A673 (cell line): Measurements from ENCODE around the gene KCNQ1. TPM values are rescaled to one million over a fixed set of nuclear protein-coding genes. Genes with fewer than 3 reads are reported as not detected.

Experiments
- BruUV-seq: library from RNA; stranded (reverse); fragments of 400-500 nt; replicated peaks from 2 replicates; lab custom pipeline; 2021; lab: Mats Ljungman, UMichigan
- CTCF ChIA-PET: fragments of 300-600 bp; sonication (Branson Sonifier 250); formaldehyde crosslinking; loops from one replicate; lab custom pipeline; 2022; ENCODE audit warnings: antibody characterized with exemption; lab: Charles Lee
- POLR2A ChIA-PET: fragments of 300-600 bp; sonication (Branson Sonifier 250); formaldehyde crosslinking; loops from one replicate; lab custom pipeline; 2022; ENCODE audit warnings: antibody characterized with exemption; ENCODE audit not compliant: low non-redundant PET; lab: Charles Lee
- DNase-seq: peaks from one replicate; pipeline ENCODE4 v3.0.0-alpha.2; 2015; ENCODE audit warnings: low spot score
- H3K27ac ChIP-seq: fragments of 200-600 bp; sonication (generic); 2 replicates; pipeline ENCODE4 v1.5.1; 2016; ENCODE audit warnings: mixed run types, low read depth, mild to moderate bottlenecking, mixed read lengths, antibody characterized with exemption, low read length; ENCODE audit not compliant: poor library complexity, severe bottlenecking
- H3K27me3 ChIP-seq: fragments of 200-600 bp; sonication (generic); replicated peaks from 2 replicates; pipeline ENCODE4 v1.6.1; 2017; ENCODE audit warnings: mixed run types, low read depth, mild to moderate bottlenecking, mixed read lengths, antibody characterized with exemption, low read length; ENCODE audit not compliant: insufficient read depth, poor library complexity
- H3K36me3 ChIP-seq: fragments of 200-600 bp; sonication (generic); 2 replicates; pipeline ENCODE4 v1.6.1; 2016; ENCODE audit warnings: mixed run types, mild to moderate bottlenecking, mixed read lengths, antibody characterized with exemption, low read length; ENCODE audit not compliant: insufficient read depth, poor library complexity, severe bottlenecking
- H3K4me1 ChIP-seq: fragments of 200-600 bp; sonication (generic); 2 replicates; pipeline ENCODE4 v1.6.1; 2017; ENCODE audit warnings: mixed run types, mild to moderate bottlenecking, mixed read lengths, antibody characterized with exemption, low read length; ENCODE audit not compliant: insufficient read depth, poor library complexity, severe bottlenecking
- H3K4me3 ChIP-seq: fragments of 200-600 bp; sonication (generic); 2 replicates; pipeline ENCODE4 v1.5.1; 2016; ENCODE audit warnings: low read depth, mixed run types, mild to moderate bottlenecking, mixed read lengths, low read length; ENCODE audit not compliant: poor library complexity, severe bottlenecking
- H3K9me3 ChIP-seq: fragments of 200-600 bp; sonication (generic); 2 replicates; pipeline ENCODE4 v1.6.1; 2016; ENCODE audit warnings: mixed run types, low read depth, mild to moderate bottlenecking, mixed read lengths, antibody characterized with exemption, low read length; ENCODE audit not compliant: poor library complexity, severe bottlenecking
- CTCF ChIP-seq: fragments of 300-800, 200-600 bp; sonication (generic); conservative IDR thresholded peaks from 2 replicates; pipeline ENCODE4 v1.5.1; 2017; ENCODE audit warnings: low read depth, mild to moderate bottlenecking, antibody characterized with exemption, low read length, moderate library complexity, mixed read lengths
- EZH2 ChIP-seq: fragments of 200-600 bp; sonication (generic); IDR thresholded peaks from 2 replicates; pipeline ENCODE4 v1.6.1; 2017; ENCODE audit warnings: borderline replicate concordance, low read depth, mild to moderate bottlenecking, mixed read lengths, antibody characterized with exemption, low read length; ENCODE audit not compliant: poor library complexity, severe bottlenecking
- intact Hi-C: fragments of 100-400 bp; cut with micrococcal nuclease; formaldehyde crosslinking; loops from one replicate; pipeline ENCODE4 v1.10.0; 2022; ENCODE audit not compliant: unreplicated experiment
- total RNA-seq: library from RNA; stranded (reverse); gene quantifications from 2 replicates; pipeline ENCODE4 v1.2.3, GENCODE V29; 2021

Gene KCNQ1
- total RNA-seq, 1 experiment from 2014 or later: not detected

- TF ChIP-seq CTCF: no peak
- Histone ChIP-seq H3K27me3 (no peaks in the 10 kb centered on the region), H3K9me3 (no peaks in the 10 kb centered on the region), H3K4me1 (no peaks in the 10 kb centered on the region), H3K4me3 (no peak overlapping the region), H3K27ac (no peak overlapping the region), H3K36me3 (no peaks in the 10 kb centered on the region)
- ChIA-PET CTCF (no interaction called here), POLR2A (no interaction called here)
- no TSS peak for BruUV-seq
- no peak for DNase-seq
- intact Hi-C loops: no loop called here
Observed at GRCh38 chr11:2510626-2511402, 66.0 kb downstream of the KCNQ1 start.

- no peak for DNase-seq
- Histone ChIP-seq H3K9me3 (no peaks in the 10 kb centered on the region), H3K4me1 (no peaks in the 10 kb centered on the region), H3K27me3 (no peaks in the 10 kb centered on the region), H3K36me3 (no peaks in the 10 kb centered on the region), H3K27ac (no peak overlapping the region), H3K4me3 (no peak overlapping the region)
- ChIA-PET POLR2A (no interaction called here), CTCF (no interaction called here)
- BruUV-seq: no TSS peak
- TF ChIP-seq EZH2: no peak
- no peak for TF ChIP-seq CTCF
- intact Hi-C loops: no loop called here
Observed at GRCh38 chr11:2511421-2512369, 66.9 kb downstream of the KCNQ1 start.

GRCh38 chr11:2512431-2513407 lies 67.9 kb downstream of the KCNQ1 start:
- CTCF ChIA-PET: no interaction called here
- H3K4me3 ChIP-seq: no peak overlapping the region
- intact Hi-C loops: no loop called here
- DNase-seq: no peak
- H3K36me3 ChIP-seq: no peaks in the 10 kb centered on the region
- BruUV-seq: no TSS peak
- H3K27ac ChIP-seq: no peak overlapping the region
- POLR2A ChIA-PET: no interaction called here
- no peaks in the 10 kb centered on the region for H3K9me3 ChIP-seq
- no peaks in the 10 kb centered on the region for H3K27me3 ChIP-seq
- H3K4me1 ChIP-seq: no peaks in the 10 kb centered on the region
- TF ChIP-seq EZH2: no peak
- TF ChIP-seq CTCF: no peak
